Hematopoietic multipotent progenitor cell treated with erythropoietin and hydrocortisone succinate and interleukin-3 and kit ligand, for 4 days (in vitro differentiated cells): ENCODE data around the gene NFRKB.
A peak's percentile ranks its signal among the peaks of the same experiment; 100 is the strongest.

ENCODE experiments used
- DNase-seq: peaks from one replicate; pipeline ENCODE4 v3.0.0-alpha.2; 2015

Gene NFRKB

GRCh38 chr11:129895126-129896041 lies at the start of gene NFRKB:
NFRKB (minus strand) TSS chr11:129895578; CDS start chr11:129892849, 2,729 bp downstream.
- peak; percentile 92 for DNase-seq

- DNase-seq: no peak
These were observed 49.3 kb upstream of the NFRKB start for GRCh38 chr11:129944696-129945095.

- DNase-seq: no peak
These were observed 47.7 kb upstream of the NFRKB start for GRCh38 chr11:129943036-129943435.

GRCh38 chr11:129939510-129939909 lies 44.1 kb upstream of the NFRKB start:
- no peak for DNase-seq

GRCh38 chr11:129938764-129939163 lies 43.4 kb upstream of the NFRKB start:
- no peak for DNase-seq

GRCh38 chr11:129937592-129938238 lies 42.3 kb upstream of the NFRKB start:
- no peak for DNase-seq

- no peak for DNase-seq
These were observed 40.3 kb upstream of the NFRKB start for GRCh38 chr11:129935723-129936122.

GRCh38 chr11:129933891-129934290 lies 38.5 kb upstream of the NFRKB start:
- no peak for DNase-seq

GRCh38 chr11:129933262-129933661 lies 37.9 kb upstream of the NFRKB start:
- DNase-seq: no peak

- DNase-seq: no peak
These were observed 37.1 kb upstream of the NFRKB start for GRCh38 chr11:129932381-129933067.

GRCh38 chr11:129930743-129931142 lies 35.4 kb upstream of the NFRKB start:
- DNase-seq: peak; percentile 48

GRCh38 chr11:129930296-129930695 lies 34.9 kb upstream of the NFRKB start:
- DNase-seq: peak; percentile 20

- peak; percentile 17 for DNase-seq
These were observed 34.3 kb upstream of the NFRKB start for GRCh38 chr11:129929721-129930120.

GRCh38 chr11:129928923-129929692 lies 33.7 kb upstream of the NFRKB start:
- DNase-seq: no peak

GRCh38 chr11:129922674-129923073 lies 27.3 kb upstream of the NFRKB start:
- DNase-seq: peak; percentile 17

GRCh38 chr11:129918361-129918760 lies 23.0 kb upstream of the NFRKB start:
- DNase-seq: no peak

GRCh38 chr11:129917231-129917630 lies 21.9 kb upstream of the NFRKB start:
- no peak for DNase-seq

GRCh38 chr11:129911298-129911697 lies 15.9 kb upstream of the NFRKB start:
- no peak for DNase-seq

GRCh38 chr11:129910360-129910759 lies 15.0 kb upstream of the NFRKB start:
- no peak for DNase-seq

GRCh38 chr11:129905402-129905801 lies 10.0 kb upstream of the NFRKB start:
- DNase-seq: no peak

- DNase-seq: peak; percentile 9
These were observed 684 bp upstream of the NFRKB start for GRCh38 chr11:129896062-129896461.

GRCh38 chr11:129894278-129895125 lies 876 bp downstream of the NFRKB start:
- peak; percentile 49 for DNase-seq
